PFSK-1 (cell line): ENCODE data around the gene KRT73. TPM values are rescaled to one million over a fixed set of nuclear protein-coding genes. Genes with fewer than 3 reads are reported as not detected.

Experiments used
- FOXP2 ChIP-seq: optimal IDR thresholded peaks from 2 replicates; pipeline ENCODE3; 2011; ENCODE audit warnings: borderline replicate concordance, control low read depth, inconsistent platforms; ENCODE audit not compliant: insufficient read depth; ENCODE audit errors: extremely low read length, extremely low read depth
- POLR2AphosphoS5 ChIP-seq: IDR thresholded peaks from 2 replicates; pipeline ENCODE4 v1.6.1; 2012; ENCODE audit warnings: low read depth, mild to moderate bottlenecking, control low read depth, low read length, moderate library complexity
- REST ChIP-seq, 2 experiments: IDR thresholded peaks; 2 replicates each; pipeline versions ENCODE4 v1.6.1 to v1.8.0; 2011 to 2012; ENCODE audit warnings: low read depth in 2 of 2, low read length in 2 of 2, control low read depth in 1 of 2, inconsistent platforms in 1 of 2, mild to moderate bottlenecking in 1 of 2, moderate library complexity in 1 of 2; ENCODE audit not compliant: insufficient read depth in 1 of 2
- SIN3A ChIP-seq: IDR thresholded peaks from 2 replicates; pipeline ENCODE4 v1.6.1; 2012; ENCODE audit warnings: mild to moderate bottlenecking, low read length, moderate library complexity, borderline replicate concordance; ENCODE audit not compliant: insufficient read depth
- TAF1 ChIP-seq: IDR thresholded peaks from 2 replicates; pipeline ENCODE4 v1.6.1; 2012; ENCODE audit warnings: low read length, control low read depth, borderline replicate concordance; ENCODE audit not compliant: insufficient read depth
- polyA plus RNA-seq: library from polyadenylated mRNA; unstranded; fragments of >200 nt; gene quantifications from one replicate; pipeline ENCODE4 v1.2.1, GENCODE V29; 2012; ENCODE audit warnings: low read depth, missing spikeins; ENCODE audit not compliant: insufficient read length

The KRT73 gene
- polyA plus RNA-seq, result not detected

- no peak for TF ChIP-seq FOXP2
- TF ChIP-seq SIN3A, result no peak
- no peak for TF ChIP-seq REST (IDR thresholded peaks at IDR 0.05; ENCODE audit: insufficient read depth in 1 of 2, low read depth in 2 of 2, low read length in 2 of 2)
- no peak for TF ChIP-seq POLR2AphosphoS5
- TF ChIP-seq TAF1, result no peak
These were observed at the start of gene KRT73 for GRCh38 chr12:52618216-52618615. Gene KRT73, minus strand, starts transcription at chr12:52618559. Its CDS starts 35 bp downstream, at chr12:52618524.

- no peak for TF ChIP-seq REST (IDR thresholded peaks at IDR 0.05; ENCODE audit: insufficient read depth in 1 of 2, low read depth in 2 of 2, low read length in 2 of 2)
- no peak for TF ChIP-seq SIN3A
- no peak for TF ChIP-seq POLR2AphosphoS5
- TF ChIP-seq TAF1, result no peak
- TF ChIP-seq FOXP2, result no peak
These were observed 49.6 kb upstream of the KRT73 start for GRCh38 chr12:52667931-52668330.

GRCh38 chr12:52667509-52667908 is 49.1 kb upstream of the KRT73 start:
- no peak for TF ChIP-seq POLR2AphosphoS5
- TF ChIP-seq TAF1, result no peak
- TF ChIP-seq REST (IDR thresholded peaks at IDR 0.05; ENCODE audit: insufficient read depth in 1 of 2, low read depth in 2 of 2, low read length in 2 of 2), result no peak
- TF ChIP-seq SIN3A, result no peak
- TF ChIP-seq FOXP2, result no peak

- TF ChIP-seq POLR2AphosphoS5 (no peak), REST (IDR thresholded peaks at IDR 0.05; ENCODE audit: insufficient read depth in 1 of 2, low read depth in 2 of 2, low read length in 2 of 2) (no peak), TAF1 (no peak), FOXP2 (no peak), SIN3A (no peak)
These were observed 48.1 kb upstream of the KRT73 start for GRCh38 chr12:52666471-52666870.

- TF ChIP-seq REST (IDR thresholded peaks at IDR 0.05; ENCODE audit: insufficient read depth in 1 of 2, low read depth in 2 of 2, low read length in 2 of 2) (no peak), FOXP2 (no peak), POLR2AphosphoS5 (no peak), TAF1 (no peak), SIN3A (no peak)
These were observed 45.1 kb upstream of the KRT73 start for GRCh38 chr12:52663420-52663819.
